Epithelial cell of esophagus (primary cell): ENCODE measurements around the gene KRTAP24-1.

ENCODE experiments used
- DNase-seq: peaks from one replicate; pipeline ENCODE4 v3.0.0; 2010; ENCODE audit warnings: low read depth
- H3K4me3 ChIP-seq: 2 replicates; pipeline ENCODE4 v1.5.1; 2011; ENCODE audit warnings: mild to moderate bottlenecking, low read length, control low read depth
- TF ChIP-seq, protein P1 (sequence below): IDR thresholded peaks from 2 replicates; pipeline ENCODE4 v1.5.1; 2011; ENCODE audit warnings: low read depth, mild to moderate bottlenecking, low read length, control low read depth, inconsistent platforms; ENCODE audit not compliant: insufficient read depth; ENCODE audit errors: missing control alignments

The KRTAP24-1 gene, protein sequence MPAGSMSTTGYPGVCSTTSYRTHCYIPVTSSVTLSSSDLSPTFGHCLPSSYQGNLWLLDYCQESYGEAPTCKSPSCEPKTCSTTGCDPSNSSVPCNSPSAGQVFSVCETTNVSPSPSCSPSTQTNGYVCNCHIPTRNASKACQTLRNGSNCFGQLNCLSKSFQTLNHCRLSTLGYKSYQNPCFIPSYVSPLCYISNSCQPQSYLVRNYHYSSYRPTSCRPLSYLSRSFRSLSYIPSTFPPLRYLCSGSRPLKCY

DNA sequence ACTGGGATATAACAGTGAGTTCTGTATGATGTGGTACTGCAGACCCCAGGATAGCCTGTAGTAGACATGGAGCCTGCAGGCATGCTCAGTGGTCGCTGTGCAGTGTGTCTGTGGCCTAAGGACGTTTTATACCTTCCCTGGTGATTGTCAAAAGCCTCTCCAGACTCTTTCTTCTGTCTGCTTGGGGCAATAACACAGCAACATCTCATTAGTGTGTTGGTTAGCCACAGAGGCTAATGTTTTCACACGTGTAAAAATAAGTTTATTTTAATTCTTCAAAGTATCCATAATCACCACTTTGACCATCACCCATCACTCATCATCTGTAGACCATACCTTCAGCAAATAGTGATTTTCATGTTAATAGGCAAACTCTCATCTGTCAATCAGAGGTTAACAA is at the start of gene KRTAP24-1:
Gene KRTAP24-1, minus strand, starts transcription at position 101 of the 400 bp plus-strand sequence. Its CDS starts 18 bp downstream, at position 83.
- TF ChIP-seq, protein P1, sequence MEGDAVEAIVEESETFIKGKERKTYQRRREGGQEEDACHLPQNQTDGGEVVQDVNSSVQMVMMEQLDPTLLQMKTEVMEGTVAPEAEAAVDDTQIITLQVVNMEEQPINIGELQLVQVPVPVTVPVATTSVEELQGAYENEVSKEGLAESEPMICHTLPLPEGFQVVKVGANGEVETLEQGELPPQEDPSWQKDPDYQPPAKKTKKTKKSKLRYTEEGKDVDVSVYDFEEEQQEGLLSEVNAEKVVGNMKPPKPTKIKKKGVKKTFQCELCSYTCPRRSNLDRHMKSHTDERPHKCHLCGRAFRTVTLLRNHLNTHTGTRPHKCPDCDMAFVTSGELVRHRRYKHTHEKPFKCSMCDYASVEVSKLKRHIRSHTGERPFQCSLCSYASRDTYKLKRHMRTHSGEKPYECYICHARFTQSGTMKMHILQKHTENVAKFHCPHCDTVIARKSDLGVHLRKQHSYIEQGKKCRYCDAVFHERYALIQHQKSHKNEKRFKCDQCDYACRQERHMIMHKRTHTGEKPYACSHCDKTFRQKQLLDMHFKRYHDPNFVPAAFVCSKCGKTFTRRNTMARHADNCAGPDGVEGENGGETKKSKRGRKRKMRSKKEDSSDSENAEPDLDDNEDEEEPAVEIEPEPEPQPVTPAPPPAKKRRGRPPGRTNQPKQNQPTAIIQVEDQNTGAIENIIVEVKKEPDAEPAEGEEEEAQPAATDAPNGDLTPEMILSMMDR, result no peak
- no peak for DNase-seq
- no peak within 1 kb of the TSS for H3K4me3 ChIP-seq

DNA sequence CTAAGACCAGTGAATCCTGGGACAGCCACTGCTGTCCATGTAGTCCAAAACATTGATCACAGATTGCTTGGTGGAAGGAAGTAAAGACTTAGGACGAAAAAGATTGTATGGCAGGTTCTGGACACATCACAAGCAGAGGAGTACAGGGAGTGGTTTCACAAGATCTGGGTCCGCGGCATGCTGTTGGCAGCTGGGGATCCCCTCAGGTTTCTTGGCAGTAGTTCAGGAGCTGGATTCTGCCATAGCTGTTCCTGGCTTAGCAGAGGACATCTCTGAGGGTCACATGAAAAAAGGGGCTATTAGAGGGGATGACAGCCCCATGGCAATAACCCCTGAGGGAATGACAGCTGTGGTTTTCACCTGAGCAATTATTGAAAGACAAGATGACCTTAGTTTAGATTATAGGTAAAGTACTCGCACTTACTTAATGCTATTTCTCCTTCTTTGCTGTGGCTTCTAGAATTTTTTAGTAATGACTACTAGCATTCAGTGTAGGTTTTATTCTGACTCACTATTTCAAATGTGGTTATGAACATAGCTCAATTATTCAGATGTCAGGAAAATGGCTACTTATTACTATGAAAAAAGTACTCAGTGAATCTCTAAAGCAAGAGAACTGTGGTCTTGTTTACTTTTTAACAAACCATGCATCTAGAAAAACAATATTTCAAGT is 46.6 kb upstream of the KRTAP24-1 start:
- DNase-seq, result peak; percentile 44
- H3K4me3 ChIP-seq, result no peak overlapping the region
- TF ChIP-seq, protein P1, result no peak

DNA sequence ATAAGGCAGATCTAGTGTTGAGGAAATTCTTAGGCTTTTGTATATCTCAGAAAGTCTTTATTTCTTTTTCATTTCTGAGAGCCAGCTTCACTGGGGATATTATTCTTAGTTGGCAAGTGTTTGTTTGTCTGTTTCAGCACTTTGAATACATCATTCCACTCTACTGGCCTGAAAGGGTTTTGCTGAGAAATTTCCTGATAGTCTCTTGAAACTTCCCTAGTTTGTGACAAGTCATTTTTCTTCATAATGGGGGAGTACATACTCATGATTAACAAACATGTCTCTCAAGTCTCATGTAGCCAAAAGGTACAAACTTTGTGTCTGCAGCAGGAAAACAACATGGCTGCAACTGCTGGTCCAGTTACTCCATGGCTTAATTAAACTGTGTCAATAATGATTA is 43.6 kb upstream of the KRTAP24-1 start:
- TF ChIP-seq, protein P1, result no peak
- H3K4me3 ChIP-seq, result no peak overlapping the region
- DNase-seq, result no peak

DNA sequence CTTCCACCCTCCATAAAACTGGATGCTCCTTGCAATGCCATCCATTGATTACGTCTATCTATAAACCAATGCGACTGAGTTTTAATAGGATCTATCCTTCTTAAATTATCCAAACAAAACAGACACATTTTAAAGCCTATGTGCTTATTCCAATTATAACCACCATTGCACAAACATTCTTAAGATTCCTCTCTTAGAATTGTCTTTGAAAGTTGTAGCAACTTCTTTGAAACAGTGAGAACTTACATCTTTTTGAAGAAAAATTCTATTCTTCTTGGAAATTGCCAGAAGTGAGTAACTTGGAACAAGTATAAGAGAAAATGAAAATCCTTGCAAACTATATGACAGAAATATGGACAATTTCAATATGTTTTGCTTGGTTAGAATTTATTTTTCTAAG is 37.5 kb upstream of the KRTAP24-1 start, which contains the start of gene KRTAP26-1:
Gene KRTAP26-1, minus strand, starts transcription at position 101 of the 400 bp plus-strand sequence. CDS start 280 bp downstream, outside the sequence.
- TF ChIP-seq, protein P1, result no peak
- DNase-seq, result no peak
- H3K4me3 ChIP-seq, result no peak within 1 kb of the TSS

DNA sequence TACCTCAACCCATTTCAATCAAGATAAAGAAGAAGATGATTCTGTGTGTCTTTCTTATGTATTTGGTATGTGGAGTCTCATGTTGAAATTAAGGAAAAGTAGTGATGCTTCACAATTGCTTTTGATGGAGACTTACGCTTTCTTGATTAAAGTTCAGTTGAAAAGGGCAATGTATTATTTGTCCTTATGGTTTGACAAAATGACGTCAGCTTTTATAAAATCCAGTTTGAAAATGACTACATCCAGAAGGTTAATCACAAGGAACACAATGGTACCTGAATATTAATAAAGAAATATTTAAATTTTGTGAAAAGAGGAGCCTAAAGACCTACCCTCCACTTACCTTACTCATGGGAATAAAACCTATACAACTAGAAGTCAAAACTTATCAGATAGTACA is 33.0 kb upstream of the KRTAP24-1 start:
- TF ChIP-seq, protein P1, result no peak
- no peak for DNase-seq
- H3K4me3 ChIP-seq, result no peak overlapping the region

DNA sequence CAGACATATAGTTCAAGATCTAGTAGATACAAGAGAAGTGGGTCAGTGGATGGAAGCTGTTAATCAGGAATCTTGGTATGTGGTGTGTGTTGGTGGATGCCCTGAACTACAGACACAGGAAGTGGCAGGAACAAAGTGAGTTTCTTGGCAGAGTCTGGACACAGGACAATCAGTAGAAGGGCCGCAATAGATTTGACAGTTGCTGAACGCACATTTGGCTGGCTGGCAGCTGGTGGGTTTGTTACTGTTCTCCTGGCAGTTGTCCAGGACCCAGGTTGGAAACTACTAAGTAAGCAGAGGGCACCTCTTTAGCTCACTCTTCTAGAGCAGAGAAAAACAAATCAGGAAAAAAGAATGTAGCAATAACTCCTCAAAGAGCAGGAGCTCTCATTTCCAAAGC is 24.1 kb upstream of the KRTAP24-1 start:
- TF ChIP-seq, protein P1, result no peak
- H3K4me3 ChIP-seq, result no peak overlapping the region
- no peak for DNase-seq
